ACHN (cell line): ENCODE data around the gene KLHL30.

Experiments used
- DNase-seq: peaks from one replicate; pipeline ENCODE4 v3.0.0-alpha.2; 2015
- in situ Hi-C: cut with HindIII; loops from 2 replicates; pipeline ENCODE4 v1.10.0; 2017; ENCODE audit warnings: low sequenced_read_pairs, low pct_ligation_motif_present, low pct_unique_long_range_greater_than_20kb

KLHL30 gene

DNA sequence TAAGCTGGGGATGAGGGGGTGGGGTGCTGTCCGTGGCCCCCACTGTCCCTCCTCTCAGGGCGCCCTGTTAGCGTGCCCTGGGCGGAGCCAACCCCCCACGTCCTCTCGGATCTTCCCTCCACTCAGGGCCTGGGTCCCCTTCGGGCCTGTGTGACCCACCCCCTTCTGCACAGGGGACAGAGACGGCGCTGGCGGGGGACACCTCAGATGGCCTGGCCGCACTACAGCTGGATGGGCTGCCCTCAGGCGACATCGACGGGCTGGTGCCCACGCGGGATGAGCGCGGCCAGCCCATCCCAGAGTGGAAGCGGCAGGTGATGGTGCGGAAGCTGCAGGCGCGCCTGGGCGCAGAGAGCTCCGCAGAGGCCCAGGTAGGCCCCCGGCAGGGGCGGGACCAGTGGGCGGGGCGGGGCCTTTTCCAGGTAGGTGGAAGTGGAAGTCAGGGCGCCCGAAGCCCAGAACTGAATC, 9.9 kb upstream of the KLHL30 start:
- no peak for DNase-seq
- in situ Hi-C loops, result no loop called here

DNA sequence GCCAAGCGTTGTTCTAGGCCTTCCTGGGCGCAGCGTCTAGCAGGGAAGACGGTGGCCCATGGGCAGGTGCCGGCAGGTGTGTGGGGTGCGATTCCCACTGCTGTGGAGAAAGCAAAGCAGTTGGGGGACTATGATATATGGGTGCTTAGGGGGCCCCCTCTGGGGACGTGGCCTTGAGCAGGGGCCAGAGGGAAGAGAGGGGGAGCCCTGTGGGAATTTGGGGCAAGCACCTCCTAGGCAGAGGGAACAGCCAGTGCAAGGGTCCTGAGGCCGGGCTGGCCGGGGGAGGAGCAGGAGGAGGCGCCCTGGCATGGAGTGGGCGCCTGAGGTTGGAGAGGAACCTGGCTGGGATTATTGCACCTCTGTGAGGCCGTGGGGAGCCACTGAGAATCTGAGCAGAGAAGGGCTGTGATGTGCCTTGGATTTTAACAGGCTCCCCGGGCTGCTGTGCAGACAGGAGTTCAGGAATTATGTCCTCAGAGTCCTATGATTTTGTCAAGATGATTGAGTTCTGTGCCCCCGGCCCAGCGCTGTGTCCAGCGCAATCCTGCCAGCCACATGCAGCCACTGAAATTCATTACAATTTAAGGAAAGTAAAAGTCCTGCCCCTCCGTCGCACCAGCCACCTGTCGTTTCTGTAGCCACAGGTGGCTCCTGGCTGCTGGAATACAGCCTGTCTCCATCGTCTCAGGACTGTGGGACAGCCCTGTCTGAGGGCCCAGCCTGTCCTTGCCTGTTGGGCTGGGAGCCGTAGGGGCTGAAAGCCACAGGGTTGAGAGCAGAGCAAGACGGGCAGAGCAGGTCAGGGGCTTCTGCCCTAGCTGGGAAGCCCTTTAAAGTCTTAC, 9.1 kb upstream of the KLHL30 start:
- in situ Hi-C loops, result no loop called here
- DNase-seq, result no peak

DNA sequence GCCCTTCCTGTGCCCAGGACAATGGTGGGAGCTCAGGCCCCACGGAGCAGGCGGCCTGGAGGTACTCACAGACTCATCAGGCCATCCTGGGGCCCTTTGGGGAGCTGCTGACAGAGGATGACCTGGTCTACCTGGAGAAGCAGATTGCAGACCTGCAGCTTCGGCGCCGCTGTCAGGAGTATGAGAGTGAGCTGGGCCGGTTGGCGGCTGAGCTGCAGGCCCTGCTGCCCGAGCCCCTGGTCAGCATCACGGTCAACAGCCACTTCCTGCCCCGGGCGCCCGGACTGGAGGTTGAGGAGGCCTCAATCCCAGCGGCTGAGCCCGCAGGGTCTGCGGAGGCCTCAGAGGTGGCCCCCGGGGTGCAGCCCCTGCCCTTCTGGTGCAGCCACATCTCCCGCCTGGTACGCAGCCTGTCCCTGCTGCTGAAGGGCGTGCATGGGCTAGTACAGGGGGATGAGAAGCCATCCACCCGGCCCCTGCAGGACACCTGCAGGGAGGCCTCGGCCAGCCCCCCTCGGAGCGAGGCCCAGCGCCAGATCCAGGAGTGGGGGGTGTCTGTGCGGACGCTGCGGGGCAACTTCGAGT, 8.3 kb upstream of the KLHL30 start:
- no peak for DNase-seq
- in situ Hi-C loops, result no loop called here

DNA sequence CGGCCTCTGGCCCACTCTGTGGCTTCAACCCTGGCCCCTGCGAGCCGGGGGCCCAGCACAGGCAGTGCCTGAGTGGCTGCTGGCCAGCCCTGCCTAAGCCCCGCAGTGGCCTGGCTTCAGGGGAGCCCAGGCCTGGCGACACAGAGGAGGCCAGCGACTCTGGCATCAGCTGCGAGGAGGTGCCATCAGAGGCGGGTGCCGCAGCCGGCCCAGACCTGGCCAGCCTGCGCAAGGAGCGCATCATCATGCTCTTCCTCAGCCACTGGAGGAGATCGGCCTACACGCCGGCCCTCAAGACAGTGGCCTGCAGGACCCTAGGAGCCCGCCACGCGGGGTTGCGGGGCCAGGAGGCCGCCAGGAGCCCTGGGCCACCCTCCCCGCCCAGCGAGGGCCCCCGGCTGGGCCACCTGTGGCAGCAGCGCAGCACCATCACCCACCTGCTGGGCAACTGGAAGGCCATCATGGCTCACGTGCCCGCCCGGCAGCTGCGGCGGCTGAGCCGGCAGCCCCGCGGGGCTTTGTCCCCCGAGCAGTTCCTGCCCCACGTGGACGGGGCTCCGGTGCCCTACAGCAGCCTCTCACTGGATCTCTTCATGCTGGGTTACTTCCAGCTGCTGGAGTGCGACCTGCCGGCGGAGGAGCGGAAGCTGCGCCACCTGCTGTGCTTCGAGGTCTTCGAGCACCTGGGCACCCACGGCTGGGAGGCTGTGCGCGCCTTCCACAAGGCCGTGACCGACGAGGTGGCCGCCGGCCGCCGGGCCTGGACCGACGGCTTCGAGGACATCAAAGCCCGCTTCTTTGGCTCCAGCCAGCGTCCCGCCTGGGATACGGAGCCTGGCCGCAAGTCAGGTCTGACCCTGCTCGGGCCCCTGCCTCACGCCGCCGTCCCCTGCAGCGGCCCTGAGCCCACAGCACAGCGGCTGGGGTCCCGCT, 7.5 kb upstream of the KLHL30 start:
- in situ Hi-C loops, result no loop called here
- no peak for DNase-seq

DNA sequence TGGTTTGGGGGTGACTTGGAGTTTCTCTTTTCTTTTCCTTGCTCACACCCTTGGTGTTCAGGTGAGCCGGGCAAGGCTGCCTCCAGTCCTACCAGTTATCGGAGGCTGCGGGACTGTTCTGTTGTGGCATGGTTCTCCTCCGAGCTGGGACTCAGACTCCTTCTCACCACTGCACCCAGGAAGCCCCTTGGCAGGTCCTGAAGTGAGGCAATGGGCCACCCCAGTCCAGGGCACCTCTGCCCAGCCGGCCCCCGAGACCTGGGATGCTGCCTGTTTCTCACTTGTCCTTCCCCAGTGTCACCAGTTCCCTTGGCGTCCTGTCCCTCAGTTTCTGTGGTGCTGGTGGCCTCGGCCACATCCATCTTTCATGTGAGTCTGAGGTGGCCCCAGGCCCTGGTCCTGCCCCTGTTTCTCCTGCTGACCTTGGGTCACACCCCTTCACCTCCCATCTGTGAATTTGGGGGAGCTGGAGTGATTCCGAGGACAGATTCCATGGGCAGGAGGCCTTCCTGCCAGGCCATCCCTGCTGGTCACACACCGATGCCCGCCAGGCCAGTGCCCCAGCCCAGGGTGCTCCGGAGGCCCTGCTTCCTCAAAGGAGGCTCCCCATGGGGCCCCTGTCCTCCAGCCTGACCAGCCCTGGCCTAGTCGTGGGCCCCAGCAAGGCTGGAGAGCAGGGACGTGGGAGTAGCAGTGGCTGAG, 6.6 kb upstream of the KLHL30 start:
- in situ Hi-C loops, result no loop called here
- no peak for DNase-seq

DNA sequence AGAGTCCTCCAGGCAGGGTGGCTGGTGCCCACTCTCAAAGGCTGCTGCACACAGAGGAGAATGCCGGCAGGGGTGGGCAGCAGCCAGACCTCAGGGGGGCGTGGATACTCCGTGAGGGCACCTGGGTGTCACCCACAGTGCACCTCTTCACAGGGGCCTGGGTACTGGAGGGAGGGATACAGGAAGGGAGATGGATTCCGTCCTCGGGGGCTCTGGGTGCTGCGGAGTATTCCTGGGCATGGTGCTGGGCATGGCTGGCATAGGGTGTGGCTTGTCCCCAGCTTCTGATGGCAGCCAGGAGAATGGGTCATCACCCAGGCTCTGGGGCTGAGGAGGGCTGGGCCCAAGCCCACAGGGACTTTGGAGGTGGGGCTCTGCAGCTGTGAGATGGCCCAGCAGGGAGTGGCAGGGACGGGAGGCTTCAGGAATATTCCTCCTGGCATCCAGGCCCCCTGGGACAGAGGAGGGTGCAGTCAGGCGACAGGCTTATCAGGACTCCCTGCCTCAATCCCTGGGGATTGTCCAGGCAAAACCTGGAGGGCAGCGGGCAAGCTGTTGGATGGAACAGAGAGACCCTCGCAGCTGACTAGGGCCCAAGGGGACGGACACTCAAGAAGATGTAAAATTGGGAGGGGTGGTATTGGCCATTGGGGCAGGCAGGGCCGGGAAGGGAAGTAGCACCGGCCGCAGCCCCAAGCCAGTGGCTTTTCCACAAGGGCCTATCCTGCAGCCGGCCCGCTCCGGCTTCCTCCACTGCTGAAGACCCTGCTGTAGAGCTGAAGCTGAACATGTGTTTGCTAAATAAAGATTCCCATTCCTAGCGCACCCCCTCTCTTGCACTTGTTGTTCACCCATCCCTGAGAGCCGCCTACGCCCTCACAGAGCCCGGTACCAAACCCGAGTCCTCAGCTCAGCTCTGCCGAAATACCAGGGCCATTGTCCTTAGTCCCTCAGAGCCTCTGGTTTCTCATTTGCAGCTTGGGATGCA, 5.7 kb upstream of the KLHL30 start:
- in situ Hi-C loops, result no loop called here
- DNase-seq, result no peak

DNA sequence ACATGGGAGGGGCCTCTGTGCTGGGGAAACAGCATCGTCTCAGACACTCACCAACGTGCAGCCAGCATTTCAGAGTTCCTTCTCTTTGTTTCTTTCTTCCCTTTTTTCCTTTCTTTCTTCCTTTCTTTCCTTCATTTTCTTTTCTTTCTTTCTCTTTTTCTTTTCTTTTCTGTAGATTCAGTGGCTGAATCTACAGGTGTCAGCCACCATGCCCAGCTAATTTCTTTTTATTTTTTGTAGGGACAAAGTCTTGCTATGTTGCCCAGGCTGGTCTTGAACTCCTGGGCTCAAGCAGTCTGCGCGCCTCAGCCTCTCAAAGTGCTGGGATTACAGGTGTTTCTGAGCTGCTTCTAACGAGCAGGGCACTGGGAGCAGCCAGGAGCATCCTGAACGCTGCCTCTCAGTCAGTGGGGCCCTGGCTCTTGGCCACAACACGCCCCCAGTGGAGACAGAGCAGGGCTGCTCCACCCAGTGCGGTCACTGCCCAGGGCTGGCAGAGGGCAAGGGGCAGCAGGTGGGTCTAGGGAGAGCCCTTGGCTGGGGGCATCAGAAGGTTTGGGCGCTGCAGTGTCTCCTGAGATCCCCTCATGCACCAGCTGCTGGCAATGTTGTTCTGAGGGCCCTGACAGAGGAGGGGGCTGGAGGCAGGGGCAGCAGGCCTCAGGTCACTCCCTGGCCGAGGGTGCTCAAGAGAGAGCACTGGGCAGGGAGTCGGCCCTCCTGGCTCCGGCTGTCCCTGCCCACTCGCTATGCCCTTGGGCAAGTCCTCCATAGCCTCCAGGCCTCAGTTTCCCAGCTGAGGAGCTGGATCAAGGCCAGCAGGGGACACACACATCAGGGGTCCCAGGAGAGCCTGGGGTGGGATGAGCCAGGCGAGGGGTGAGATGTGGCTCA, 4.7 kb upstream of the KLHL30 start:
- in situ Hi-C loops, result no loop called here

DNA sequence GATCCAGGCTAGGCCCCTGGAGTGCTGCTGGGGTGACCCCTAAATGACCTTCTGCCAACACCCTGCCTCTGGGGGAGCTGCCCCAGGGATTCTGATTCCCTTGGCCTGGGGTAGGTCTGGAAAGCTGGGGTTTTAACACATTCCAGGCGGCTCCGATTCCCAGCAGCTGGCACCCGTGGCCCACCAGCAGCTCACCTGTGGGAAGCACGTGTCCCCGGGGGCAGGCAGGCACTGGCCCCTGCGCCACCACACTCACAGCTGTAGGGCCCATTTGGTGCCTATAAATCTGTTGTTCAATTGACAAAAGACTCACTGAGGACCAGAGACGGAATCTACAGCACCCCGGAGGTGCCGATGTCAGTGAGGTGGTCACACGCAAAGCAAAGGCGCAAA, 4.1 kb upstream of the KLHL30 start:
- DNase-seq, result no peak
- in situ Hi-C loops, result no loop called here

More for the DNA sequence above, 4.7 kb upstream of the KLHL30 start:
- no peak for DNase-seq

DNA sequence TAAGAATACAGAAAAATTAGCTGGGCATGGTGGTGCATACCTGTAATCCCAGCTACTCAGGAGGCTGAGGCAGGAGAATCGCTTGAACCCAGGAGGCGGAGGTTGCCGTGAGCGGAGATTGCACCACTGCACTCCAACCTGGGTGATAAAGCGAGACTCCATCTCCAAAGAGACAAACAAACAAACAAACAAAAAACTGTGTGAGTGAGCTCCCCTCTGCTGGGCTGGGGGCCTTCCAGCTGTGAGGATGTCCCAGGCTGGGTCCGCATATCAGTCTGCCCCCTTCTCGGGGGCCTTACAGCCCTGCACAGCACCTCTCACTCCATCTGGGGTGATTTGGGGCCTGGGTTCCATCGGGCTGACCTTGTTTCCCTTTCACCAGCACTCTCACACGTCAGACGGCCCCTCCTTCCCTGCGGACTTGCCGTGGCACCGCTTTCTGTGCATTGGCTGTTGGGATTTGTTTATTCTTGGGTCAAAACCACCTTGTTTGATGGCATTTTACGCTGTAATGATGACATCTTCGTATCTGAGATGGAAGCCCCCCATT, 2.8 kb upstream of the KLHL30 start:
- no peak for DNase-seq
- in situ Hi-C loops, result no loop called here

DNA sequence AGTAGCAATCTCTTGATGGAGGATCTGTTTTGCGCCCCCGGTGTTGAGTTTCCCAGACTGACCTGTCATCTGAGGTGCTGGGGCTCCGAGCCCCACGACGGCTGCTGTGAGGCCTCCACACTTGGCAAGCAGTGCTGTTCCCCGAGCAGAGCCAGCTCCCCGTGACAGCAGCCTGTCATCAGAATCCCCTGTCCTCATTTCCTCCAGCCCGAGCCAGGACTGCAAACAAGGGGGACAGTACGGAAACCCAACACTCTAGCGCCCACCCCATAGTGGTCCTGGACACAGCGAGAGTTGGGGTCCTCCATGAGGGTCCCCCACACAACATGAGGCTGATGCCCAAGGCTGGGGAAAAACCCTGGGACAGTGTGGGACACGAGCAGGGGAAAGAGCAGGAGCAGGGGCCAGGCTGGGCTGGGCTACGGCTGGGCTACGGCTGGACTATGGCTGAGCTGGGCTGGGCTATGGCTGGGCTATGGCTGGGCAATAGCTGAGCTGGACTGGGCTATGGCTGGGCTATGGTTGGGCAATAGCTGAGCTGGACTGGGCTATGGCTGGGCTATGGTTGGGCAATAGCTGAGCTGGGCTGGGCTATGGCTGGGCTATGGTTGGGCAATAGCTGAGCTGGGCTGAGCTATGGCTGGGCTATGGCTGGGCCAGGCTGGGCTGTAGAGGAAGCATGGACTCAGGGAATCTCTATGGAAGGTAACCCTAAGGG, 1.5 kb upstream of the KLHL30 start:
- in situ Hi-C loops, result no loop called here
- no peak for DNase-seq

DNA sequence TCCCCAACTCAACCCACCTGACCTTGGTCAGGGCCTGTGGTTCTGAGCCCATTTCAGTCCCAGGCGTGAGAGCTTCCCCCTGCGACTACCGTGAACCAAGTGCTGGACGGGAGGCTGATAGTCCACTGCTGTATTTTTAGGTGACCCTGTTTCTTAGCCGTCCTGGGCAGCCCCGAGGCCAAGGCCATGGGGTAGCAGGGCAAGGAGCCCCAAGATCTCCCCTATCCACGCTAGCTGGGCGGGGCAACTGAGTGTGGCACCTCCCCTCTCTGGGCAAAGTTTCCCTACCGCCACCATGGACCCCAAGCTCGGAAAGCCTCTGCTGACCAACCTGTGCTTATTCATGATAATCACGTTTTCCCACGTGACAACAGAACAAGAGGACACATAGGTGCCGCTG, 583 bp upstream of the KLHL30 start:
- DNase-seq, result no peak
- in situ Hi-C loops, result no loop called here

DNA sequence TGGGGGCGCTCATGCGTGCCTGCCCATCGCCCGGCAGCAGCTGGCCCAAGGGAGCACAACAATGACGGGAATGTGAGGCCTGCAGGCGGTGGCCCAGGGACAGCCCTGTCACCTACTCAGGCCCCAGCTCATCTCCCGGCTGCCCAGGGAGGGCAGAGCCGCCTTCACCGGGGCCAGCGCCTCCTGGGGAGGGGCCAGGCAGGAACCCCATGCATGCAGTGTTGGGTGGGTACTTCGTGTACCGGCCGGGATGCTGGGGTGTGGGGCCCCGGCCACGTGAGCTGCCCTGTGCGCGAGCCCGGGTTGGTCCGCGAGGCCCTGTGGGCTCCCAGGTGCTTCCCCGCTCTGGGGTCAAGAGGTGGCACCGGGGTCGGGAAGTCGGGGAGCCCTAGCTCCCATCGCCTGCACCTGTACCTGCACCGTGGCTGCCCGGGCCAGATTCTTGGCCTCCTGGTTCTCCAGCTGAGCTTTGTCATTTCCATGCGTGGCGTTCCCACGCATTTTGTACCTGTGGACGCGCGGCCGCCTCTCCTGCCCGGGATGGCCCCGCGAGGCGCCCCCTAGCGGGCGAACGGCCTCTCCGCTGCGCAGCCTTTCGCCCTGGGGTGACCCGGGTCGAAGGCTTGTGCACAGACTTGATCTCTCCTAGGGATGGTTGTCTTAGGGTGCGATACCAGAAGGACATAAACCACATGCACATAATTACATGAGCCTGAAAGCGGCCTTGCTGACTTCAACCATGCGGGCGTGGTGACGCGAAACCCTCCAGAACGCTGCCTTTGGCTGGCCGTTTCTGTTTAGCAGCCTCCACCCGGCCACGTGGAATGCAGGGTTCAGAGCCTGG, 950 bp downstream of the KLHL30 start:
- no peak for DNase-seq
- in situ Hi-C loops, result no loop called here

DNA sequence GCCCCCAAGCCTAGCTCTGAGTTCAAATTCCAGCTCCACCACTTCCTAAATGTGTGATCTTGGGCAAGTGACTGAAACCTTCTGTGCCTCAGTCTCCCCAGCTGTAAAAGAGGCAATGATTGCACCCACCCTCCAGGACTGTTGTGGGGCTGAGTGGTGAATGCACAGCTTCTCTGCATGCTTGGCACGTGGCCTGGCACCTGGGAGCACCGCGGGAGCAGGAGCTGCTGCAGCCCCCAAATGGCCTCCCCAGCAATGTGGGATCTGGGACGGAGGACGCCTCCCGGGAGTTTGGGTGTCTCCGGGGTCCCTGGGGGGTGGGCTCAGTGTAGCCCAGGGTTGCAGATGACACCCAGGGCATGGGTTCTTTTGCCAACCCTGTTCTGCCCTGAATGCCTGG, 1.6 kb downstream of the KLHL30 start:
- in situ Hi-C loops, result no loop called here
- no peak for DNase-seq

DNA sequence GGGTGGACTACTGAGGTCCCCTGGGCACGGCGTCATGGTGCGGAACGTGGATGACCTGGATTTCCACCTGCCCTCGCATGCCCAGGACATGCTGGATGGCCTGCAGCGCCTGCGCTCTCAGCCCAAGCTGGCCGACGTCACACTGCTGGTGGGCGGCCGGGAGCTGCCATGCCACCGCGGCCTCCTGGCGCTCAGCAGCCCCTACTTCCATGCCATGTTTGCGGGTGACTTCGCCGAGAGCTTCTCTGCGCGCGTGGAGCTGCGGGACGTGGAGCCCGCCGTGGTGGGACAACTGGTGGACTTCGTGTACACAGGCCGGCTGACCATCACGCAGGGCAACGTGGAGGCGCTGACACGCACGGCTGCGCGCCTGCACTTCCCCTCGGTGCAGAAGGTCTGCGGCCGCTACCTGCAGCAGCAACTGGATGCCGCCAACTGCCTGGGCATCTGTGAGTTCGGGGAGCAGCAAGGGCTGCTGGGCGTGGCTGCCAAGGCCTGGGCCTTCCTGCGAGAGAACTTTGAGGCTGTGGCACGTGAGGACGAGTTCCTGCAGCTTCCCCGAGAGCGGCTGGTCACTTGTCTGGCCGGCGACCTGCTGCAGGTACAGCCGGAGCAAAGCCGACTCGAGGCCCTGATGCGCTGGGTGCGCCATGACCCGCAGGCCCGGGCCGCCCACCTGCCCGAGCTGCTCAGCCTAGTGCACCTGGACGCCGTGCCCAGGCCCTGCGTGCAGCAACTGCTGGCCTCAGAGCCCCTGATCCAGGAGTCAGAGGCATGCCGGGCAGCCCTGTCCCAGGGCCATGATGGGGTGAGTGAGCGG, 2.5 kb downstream of the KLHL30 start:
- in situ Hi-C loops, result no loop called here
- no peak for DNase-seq
